Stimulated activated CD8-positive, alpha-beta memory T cell treated with anti-CD3 and anti-CD28 coated beads, Interleukin-12 subunit alpha, Interleukin-12 subunit beta, amount 100 ng/mL, for 4 hours (primary cell): ENCODE measurements around the gene KRTAP4-16.
"Not testable (repeated sequence)": the region's sequence is repeated elsewhere in the genome, so short reads cannot be mapped to it uniquely, and the experiment has no call there.

Source experiments
- DNase-seq: peaks from one replicate; pipeline ENCODE4 v3.0.0-alpha.2; 2020; ENCODE audit warnings: low read depth

The KRTAP4-16 gene

GRCh38 chr17:41101586-41102259 is at the start of gene KRTAP4-16:
TSS of gene KRTAP4-16 (minus strand) at chr17:41102209. CDS start at chr17:41102209, 0 bp downstream.
- no peak for DNase-seq

GRCh38 chr17:41151525-41151924 is 49.5 kb upstream of the KRTAP4-16 start:
- no peak for DNase-seq

- DNase-seq: no peak
These were observed 48.0 kb upstream of the KRTAP4-16 start for GRCh38 chr17:41150026-41150425.

- DNase-seq: no peak
These were observed 47.6 kb upstream of the KRTAP4-16 start, which contains the start of gene KRTAP4-5 for GRCh38 chr17:41149652-41149985. TSS of gene KRTAP4-5 (minus strand) at chr17:41149825. CDS start at chr17:41149767, 58 bp downstream.

- not testable (repeated sequence) for DNase-seq
These were observed 47.1 kb upstream of the KRTAP4-16 start for GRCh38 chr17:41148971-41149651.

- no peak for DNase-seq
These were observed 45.7 kb upstream of the KRTAP4-16 start for GRCh38 chr17:41147531-41148204.

GRCh38 chr17:41145261-41145660 is 43.3 kb upstream of the KRTAP4-16 start:
- no peak for DNase-seq

- no peak for DNase-seq
These were observed 42.8 kb upstream of the KRTAP4-16 start for GRCh38 chr17:41144846-41145245.

GRCh38 chr17:41141361-41141760 is 39.4 kb upstream of the KRTAP4-16 start:
- no peak for DNase-seq

GRCh38 chr17:41140360-41141131 is 38.5 kb upstream of the KRTAP4-16 start, which contains the start of gene KRTAP4-6:
TSS of gene KRTAP4-6 (minus strand) at chr17:41140544. CDS start at chr17:41140487, 57 bp downstream.
- DNase-seq: no peak

- not testable (repeated sequence) for DNase-seq
These were observed 37.9 kb upstream of the KRTAP4-16 start for GRCh38 chr17:41139865-41140264.

GRCh38 chr17:41133880-41134735 is 32.1 kb upstream of the KRTAP4-16 start:
- DNase-seq: no peak

GRCh38 chr17:41131979-41132378 is 30.0 kb upstream of the KRTAP4-16 start:
- DNase-seq: no peak

- no peak for DNase-seq
These were observed 25.4 kb upstream of the KRTAP4-16 start for GRCh38 chr17:41127371-41127770.

- no peak for DNase-seq
These were observed 24.4 kb upstream of the KRTAP4-16 start for GRCh38 chr17:41126412-41126811.

- DNase-seq: no peak
These were observed 23.1 kb upstream of the KRTAP4-16 start for GRCh38 chr17:41125064-41125463.

- not testable (repeated sequence) for DNase-seq
These were observed 22.0 kb upstream of the KRTAP4-16 start, which contains the start of gene KRTAP4-12 for GRCh38 chr17:41123991-41124371. TSS of gene KRTAP4-12 (minus strand) at chr17:41124182. CDS start at chr17:41124122, 60 bp downstream.

- DNase-seq: not testable (repeated sequence)
These were observed 21.4 kb upstream of the KRTAP4-16 start for GRCh38 chr17:41123292-41123990.

- no peak for DNase-seq
These were observed 19.7 kb upstream of the KRTAP4-16 start for GRCh38 chr17:41121742-41122141.
